Measurements from ENCODE around the gene PRKN. TPM values are rescaled to one million over a fixed set of nuclear protein-coding genes. Genes with fewer than 3 reads are reported as not detected.

PRKN gene
- total RNA-seq, 1 donor from 2014 or later = 2.8 TPM

GRCh38 chr6:161393839-161394364 is 1333.7 kb downstream of the PRKN start:
- H3K4me3 Mint-ChIP-seq = no peak overlapping the region
- H3K4me1 Mint-ChIP-seq = peaks cover 3% of the 10 kb centered on the region
- no peaks in the 10 kb centered on the region for H4K20me1 ChIP-seq (ENCODE audit: low read depth)
- H3K27me3 ChIP-seq = no peaks in the 10 kb centered on the region
- H3K27me3 Mint-ChIP-seq (ENCODE audit: insufficient read depth, low read depth) = peaks cover 6% of the 10 kb centered on the region
- peaks cover 9% of the 10 kb centered on the region for H3K4me1 ChIP-seq
- no peaks in the 10 kb centered on the region for H3K79me2 ChIP-seq (ENCODE audit: low read depth)
- TF ChIP-seq CTCF (IDR thresholded peaks at IDR 0.05) (peak; percentile 74), EZH2 (IDR thresholded peaks at IDR 0.05) (no peak), EZH2phosphoT487 (IDR thresholded peaks at IDR 0.05) (no peak)
- H3K4me2 ChIP-seq = peak overlapping the region; percentile 10
- H3F3A ChIP-seq (ENCODE audit: low read depth) = no peaks in the 10 kb centered on the region
- peak; percentile 76 for DNase-seq (ENCODE audit: low spot score)
- no peaks in the 10 kb centered on the region for H3K9me3 ChIP-seq (ENCODE audit: low read depth)
- H3K27ac Mint-ChIP-seq = no peak overlapping the region
- no peak overlapping the region for H3K9ac ChIP-seq
- no peaks in the 10 kb centered on the region for H3K36me3 Mint-ChIP-seq
- peaks cover 13% of the 10 kb centered on the region for H3K9me3 Mint-ChIP-seq
- H3K4me3 ChIP-seq = no peak overlapping the region
- H2AFZ ChIP-seq (replicated peaks) = no peak overlapping the region
- H3K27ac ChIP-seq = no peak overlapping the region
- H3K36me3 ChIP-seq = no peaks in the 10 kb centered on the region

- Histone ChIP-seq H3K27ac (no peak overlapping the region), H3K9ac (no peak overlapping the region), H3K79me2 (ENCODE audit: low read depth) (no peaks in the 10 kb centered on the region), H3K4me3 (no peak overlapping the region), H2AFZ (replicated peaks) (no peak overlapping the region), H3K4me2 (no peak overlapping the region), H3K27me3 (no peaks in the 10 kb centered on the region), H3K9me3 (ENCODE audit: low read depth) (no peaks in the 10 kb centered on the region), H3K36me3 (no peaks in the 10 kb centered on the region), H3K4me1 (peaks cover 9% of the 10 kb centered on the region), H3F3A (ENCODE audit: low read depth) (no peaks in the 10 kb centered on the region), H4K20me1 (ENCODE audit: low read depth) (no peaks in the 10 kb centered on the region)
- H3K4me3 Mint-ChIP-seq = no peak overlapping the region
- H3K27ac Mint-ChIP-seq = no peak overlapping the region
- peaks cover 3% of the 10 kb centered on the region for H3K4me1 Mint-ChIP-seq
- no peaks in the 10 kb centered on the region for H3K36me3 Mint-ChIP-seq
- TF ChIP-seq CTCF (IDR thresholded peaks at IDR 0.05) (no peak), EZH2 (IDR thresholded peaks at IDR 0.05) (no peak), EZH2phosphoT487 (IDR thresholded peaks at IDR 0.05) (no peak)
- H3K9me3 Mint-ChIP-seq = peaks cover 7% of the 10 kb centered on the region
- no peak for DNase-seq (ENCODE audit: low spot score)
- peaks cover 4% of the 10 kb centered on the region for H3K27me3 Mint-ChIP-seq (ENCODE audit: insufficient read depth, low read depth)
Observed at GRCh38 chr6:161393292-161393691, 1334.3 kb downstream of the PRKN start.

GRCh38 chr6:161389756-161390155 is 1337.8 kb downstream of the PRKN start:
- peaks cover 9% of the 10 kb centered on the region for H3K4me1 ChIP-seq
- no peak overlapping the region for H3K27ac Mint-ChIP-seq
- no peaks in the 10 kb centered on the region for H3K27me3 Mint-ChIP-seq (ENCODE audit: insufficient read depth, low read depth)
- no peak overlapping the region for H3K9ac ChIP-seq
- no peak overlapping the region for H3K4me2 ChIP-seq
- H3K79me2 ChIP-seq (ENCODE audit: low read depth) = no peaks in the 10 kb centered on the region
- no peak overlapping the region for H2AFZ ChIP-seq (replicated peaks)
- no peak overlapping the region for H3K4me3 Mint-ChIP-seq
- H3K36me3 ChIP-seq = no peaks in the 10 kb centered on the region
- H3K4me3 ChIP-seq = no peak overlapping the region
- H3K27ac ChIP-seq = no peak overlapping the region
- TF ChIP-seq EZH2phosphoT487 (IDR thresholded peaks at IDR 0.05) = no peak
- no peak for TF ChIP-seq CTCF (IDR thresholded peaks at IDR 0.05)
- no peak for TF ChIP-seq EZH2 (IDR thresholded peaks at IDR 0.05)
- H4K20me1 ChIP-seq (ENCODE audit: low read depth) = no peaks in the 10 kb centered on the region
- no peaks in the 10 kb centered on the region for H3K36me3 Mint-ChIP-seq
- no peaks in the 10 kb centered on the region for H3K4me1 Mint-ChIP-seq
- no peaks in the 10 kb centered on the region for H3K9me3 Mint-ChIP-seq
- no peaks in the 10 kb centered on the region for H3K27me3 ChIP-seq
- no peaks in the 10 kb centered on the region for H3F3A ChIP-seq (ENCODE audit: low read depth)
- DNase-seq (ENCODE audit: low spot score) = no peak
- no peaks in the 10 kb centered on the region for H3K9me3 ChIP-seq (ENCODE audit: low read depth)

All from neural progenitor cell (in vitro differentiated cells).